ENCODE measurements around the gene SNX20.

The SNX20 gene

GRCh38 chr16:50688867-50689266 is 7.8 kb upstream of the SNX20 start:
- Mint-ChIP-seq H3K9me3 (no peaks in the 10 kb centered on the region), H3K36me3 (ENCODE audit: low read depth) (no peaks in the 10 kb centered on the region), H3K27ac (no peak overlapping the region), H3K4me3 (no peak overlapping the region), H3K27me3 (ENCODE audit: low read depth) (peaks cover 16% of the 10 kb centered on the region), H3K4me1 (peaks cover 5% of the 10 kb centered on the region)
- TF ChIP-seq, protein P1, sequence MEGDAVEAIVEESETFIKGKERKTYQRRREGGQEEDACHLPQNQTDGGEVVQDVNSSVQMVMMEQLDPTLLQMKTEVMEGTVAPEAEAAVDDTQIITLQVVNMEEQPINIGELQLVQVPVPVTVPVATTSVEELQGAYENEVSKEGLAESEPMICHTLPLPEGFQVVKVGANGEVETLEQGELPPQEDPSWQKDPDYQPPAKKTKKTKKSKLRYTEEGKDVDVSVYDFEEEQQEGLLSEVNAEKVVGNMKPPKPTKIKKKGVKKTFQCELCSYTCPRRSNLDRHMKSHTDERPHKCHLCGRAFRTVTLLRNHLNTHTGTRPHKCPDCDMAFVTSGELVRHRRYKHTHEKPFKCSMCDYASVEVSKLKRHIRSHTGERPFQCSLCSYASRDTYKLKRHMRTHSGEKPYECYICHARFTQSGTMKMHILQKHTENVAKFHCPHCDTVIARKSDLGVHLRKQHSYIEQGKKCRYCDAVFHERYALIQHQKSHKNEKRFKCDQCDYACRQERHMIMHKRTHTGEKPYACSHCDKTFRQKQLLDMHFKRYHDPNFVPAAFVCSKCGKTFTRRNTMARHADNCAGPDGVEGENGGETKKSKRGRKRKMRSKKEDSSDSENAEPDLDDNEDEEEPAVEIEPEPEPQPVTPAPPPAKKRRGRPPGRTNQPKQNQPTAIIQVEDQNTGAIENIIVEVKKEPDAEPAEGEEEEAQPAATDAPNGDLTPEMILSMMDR (IDR thresholded peaks at IDR 0.05; ENCODE audit: unreplicated experiment in 3 of 3), result no peak

GRCh38 chr16:50688083-50688482 is 7.0 kb upstream of the SNX20 start:
- Mint-ChIP-seq H3K4me1 (peaks cover 5% of the 10 kb centered on the region), H3K27me3 (ENCODE audit: low read depth) (peaks cover 15% of the 10 kb centered on the region), H3K4me3 (no peak overlapping the region), H3K36me3 (ENCODE audit: low read depth) (no peaks in the 10 kb centered on the region), H3K9me3 (no peaks in the 10 kb centered on the region), H3K27ac (no peak overlapping the region)
- TF ChIP-seq, protein P1 (IDR thresholded peaks at IDR 0.05; ENCODE audit: unreplicated experiment in 3 of 3), result no peak

- TF ChIP-seq, protein P1 (IDR thresholded peaks at IDR 0.05; ENCODE audit: unreplicated experiment in 3 of 3), result no peak
- Mint-ChIP-seq H3K27ac (no peak overlapping the region), H3K27me3 (ENCODE audit: low read depth) (no peaks in the 10 kb centered on the region), H3K4me3 (no peak overlapping the region), H3K36me3 (ENCODE audit: low read depth) (no peaks in the 10 kb centered on the region), H3K4me1 (no peaks in the 10 kb centered on the region), H3K9me3 (no peaks in the 10 kb centered on the region)
These were observed 4.5 kb upstream of the SNX20 start for GRCh38 chr16:50685462-50686063.

DNA sequence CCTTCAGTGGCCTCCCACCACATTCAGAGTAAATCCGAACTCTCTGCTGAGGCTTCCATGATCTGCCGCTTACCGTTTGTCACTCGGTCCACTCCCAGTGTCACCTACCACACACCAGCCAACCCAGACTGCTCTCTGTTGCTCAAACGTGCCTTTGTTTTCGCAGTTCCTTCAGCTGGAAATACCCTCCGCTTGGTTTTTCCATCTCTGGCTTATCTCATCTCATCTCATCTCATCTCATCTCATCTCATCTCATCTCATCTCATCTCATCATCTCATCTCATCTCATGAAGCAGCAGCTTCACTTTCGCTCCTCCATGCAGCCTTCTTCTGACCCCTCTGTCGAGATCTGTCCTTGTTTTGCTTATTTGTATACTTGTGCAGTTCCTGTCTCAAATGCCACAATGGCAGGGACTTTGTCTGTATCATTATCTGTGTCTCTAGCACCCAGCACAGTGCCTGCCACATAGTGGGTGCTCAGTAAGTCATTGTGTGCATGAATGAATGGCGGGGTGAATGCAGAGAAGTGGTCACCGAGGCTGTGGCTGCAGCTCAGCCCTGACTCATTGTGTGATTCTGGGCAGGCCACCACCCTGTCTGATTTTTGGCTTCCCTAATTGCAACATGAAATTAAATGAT is 3.8 kb upstream of the SNX20 start:
- Mint-ChIP-seq H3K4me3 (no peak overlapping the region), H3K36me3 (ENCODE audit: low read depth) (no peaks in the 10 kb centered on the region), H3K9me3 (no peaks in the 10 kb centered on the region), H3K27me3 (ENCODE audit: low read depth) (no peaks in the 10 kb centered on the region), H3K27ac (no peak overlapping the region), H3K4me1 (no peaks in the 10 kb centered on the region)
- TF ChIP-seq, protein P1 (IDR thresholded peaks at IDR 0.05; ENCODE audit: unreplicated experiment in 3 of 3), result no peak

DNA sequence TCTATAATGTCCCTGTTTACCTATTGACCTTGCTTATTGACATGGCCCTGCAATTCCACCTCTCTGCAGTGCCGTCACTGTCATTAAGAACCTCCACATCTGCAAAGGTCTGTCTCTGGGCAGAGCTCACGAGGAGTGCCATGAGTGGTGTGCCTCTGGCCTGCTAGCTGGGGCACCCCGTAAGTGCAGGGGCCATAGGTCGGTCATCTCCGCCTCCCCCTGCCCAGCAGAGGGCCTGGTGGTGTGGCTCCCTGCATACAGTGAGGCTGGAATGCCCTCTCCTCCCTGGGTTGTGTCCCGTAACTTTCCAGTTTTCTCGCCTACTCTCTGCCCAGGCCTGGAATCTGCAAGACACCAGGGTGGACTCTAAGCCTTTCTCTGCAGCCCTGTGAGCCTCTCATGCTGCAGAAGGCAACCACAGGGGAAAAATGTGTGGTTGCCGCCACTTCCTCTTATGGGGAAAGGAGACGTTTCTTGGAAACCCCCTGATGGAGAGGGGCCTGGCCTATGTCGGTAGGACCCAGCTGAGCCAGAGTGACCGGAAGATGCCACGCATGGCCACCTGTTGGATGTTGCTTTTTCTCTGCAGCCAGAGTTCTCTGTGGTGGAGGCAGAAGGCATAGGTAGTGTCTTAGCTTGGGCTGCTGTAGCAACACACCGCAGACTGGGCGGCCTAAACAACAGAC is 2.7 kb upstream of the SNX20 start:
- H3K36me3 Mint-ChIP-seq (ENCODE audit: low read depth), result no peaks in the 10 kb centered on the region
- no peak overlapping the region for H3K4me3 Mint-ChIP-seq
- H3K9me3 Mint-ChIP-seq, result no peaks in the 10 kb centered on the region
- H3K27me3 Mint-ChIP-seq (ENCODE audit: low read depth), result peaks cover 2% of the 10 kb centered on the region
- H3K27ac Mint-ChIP-seq, result no peak overlapping the region
- no peaks in the 10 kb centered on the region for H3K4me1 Mint-ChIP-seq
- TF ChIP-seq, protein P1 (IDR thresholded peaks at IDR 0.05; ENCODE audit: unreplicated experiment in 3 of 3), result no peak
